GM19438 (cell line): ENCODE measurements around the gene SEC62.
"Not testable (repeated sequence)": the region's sequence is repeated elsewhere in the genome, so short reads cannot be mapped to it uniquely, and the experiment has no call there.

Experiments
- ATAC-seq: cut with Tn5 transposase; IDR thresholded peaks from one replicate; pipeline ENCODE4 v1.9.1; 2021; ENCODE audit warnings: low read depth; ENCODE audit not compliant: unreplicated experiment

SEC62 gene

GRCh38 chr3:170007031-170007663 is 40.5 kb downstream of the SEC62 start:
- ATAC-seq = peak; percentile 92

GRCh38 chr3:170010498-170010897 is 43.9 kb downstream of the SEC62 start:
- no peak for ATAC-seq

GRCh38 chr3:170012683-170013400 is 46.2 kb downstream of the SEC62 start:
- no peak for ATAC-seq

GRCh38 chr3:170016057-170016456 is 49.5 kb downstream of the SEC62 start:
- no peak for ATAC-seq

- ATAC-seq = not testable (repeated sequence)
Observed at GRCh38 chr3:170019306-170019705, 52.7 kb downstream of the SEC62 start.

GRCh38 chr3:170021083-170021482 is 54.5 kb downstream of the SEC62 start:
- no peak for ATAC-seq

- ATAC-seq = no peak
Observed at GRCh38 chr3:170022336-170022735, 55.7 kb downstream of the SEC62 start.

GRCh38 chr3:170023165-170023564 is 56.6 kb downstream of the SEC62 start:
- no peak for ATAC-seq

- ATAC-seq = no peak
Observed at GRCh38 chr3:170024581-170024980, 58.0 kb downstream of the SEC62 start.

- no peak for ATAC-seq
Observed at GRCh38 chr3:170027233-170028102, 60.9 kb downstream of the SEC62 start.

- ATAC-seq = no peak
Observed at GRCh38 chr3:170033489-170033888, 66.9 kb downstream of the SEC62 start.

- ATAC-seq = peak; percentile 77
Observed at GRCh38 chr3:170037463-170038433, 71.1 kb downstream of the SEC62 start, which contains the start of gene GPR160. Gene GPR160 (plus strand): TSS chr3:170037995. CDS start chr3:170083973, 45,978 bp downstream.

GRCh38 chr3:170038434-170039110 is 72.0 kb downstream of the SEC62 start:
- ATAC-seq = peak; percentile 26

- no peak for ATAC-seq
Observed at GRCh38 chr3:170040418-170040817, 73.8 kb downstream of the SEC62 start.

- ATAC-seq = no peak
Observed at GRCh38 chr3:170043506-170043905, 76.9 kb downstream of the SEC62 start.

GRCh38 chr3:170044271-170044670 is 77.7 kb downstream of the SEC62 start:
- no peak for ATAC-seq

- ATAC-seq = peak; percentile 72
Observed at GRCh38 chr3:170044795-170045244, 78.2 kb downstream of the SEC62 start.

- no peak for ATAC-seq
Observed at GRCh38 chr3:170046269-170047132, 79.9 kb downstream of the SEC62 start.

GRCh38 chr3:170047133-170047404 is 80.5 kb downstream of the SEC62 start:
- no peak for ATAC-seq
